ENCODE measurements around the gene NCOR1. TPM values are rescaled to one million over a fixed set of nuclear protein-coding genes. Genes with fewer than 3 reads are reported as not detected.
"Not testable (repeated sequence)": the region's sequence is repeated elsewhere in the genome, so short reads cannot be mapped to it uniquely, and the experiment has no call there.

The NCOR1 gene
- total RNA-seq, 1 experiment from 2014 or later, result 171 TPM

DNA sequence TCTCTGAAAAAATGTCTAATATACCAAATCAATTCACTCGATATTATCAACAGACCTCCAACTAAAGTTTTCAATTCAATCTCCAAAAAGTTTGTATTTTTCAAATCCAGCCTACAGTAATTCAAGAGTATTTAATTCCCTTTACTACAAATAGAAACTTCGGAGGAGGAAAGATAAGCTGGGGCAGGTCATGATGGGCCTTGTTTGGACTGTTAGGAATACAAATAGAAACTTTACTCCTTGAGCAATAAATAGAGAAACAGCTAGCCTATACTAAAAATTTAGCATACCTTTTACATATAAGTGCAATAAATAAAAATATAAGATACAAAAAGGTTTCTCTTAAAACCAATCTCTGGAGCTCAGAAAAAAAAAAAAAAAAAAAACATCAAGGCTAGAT is 98.2 kb downstream of the NCOR1 start:
- ChIA-PET POLR2A (ENCODE audit: unreplicated experiment) (no interaction called here), CTCF (no interaction called here)
- TF ChIP-seq, protein P1, sequence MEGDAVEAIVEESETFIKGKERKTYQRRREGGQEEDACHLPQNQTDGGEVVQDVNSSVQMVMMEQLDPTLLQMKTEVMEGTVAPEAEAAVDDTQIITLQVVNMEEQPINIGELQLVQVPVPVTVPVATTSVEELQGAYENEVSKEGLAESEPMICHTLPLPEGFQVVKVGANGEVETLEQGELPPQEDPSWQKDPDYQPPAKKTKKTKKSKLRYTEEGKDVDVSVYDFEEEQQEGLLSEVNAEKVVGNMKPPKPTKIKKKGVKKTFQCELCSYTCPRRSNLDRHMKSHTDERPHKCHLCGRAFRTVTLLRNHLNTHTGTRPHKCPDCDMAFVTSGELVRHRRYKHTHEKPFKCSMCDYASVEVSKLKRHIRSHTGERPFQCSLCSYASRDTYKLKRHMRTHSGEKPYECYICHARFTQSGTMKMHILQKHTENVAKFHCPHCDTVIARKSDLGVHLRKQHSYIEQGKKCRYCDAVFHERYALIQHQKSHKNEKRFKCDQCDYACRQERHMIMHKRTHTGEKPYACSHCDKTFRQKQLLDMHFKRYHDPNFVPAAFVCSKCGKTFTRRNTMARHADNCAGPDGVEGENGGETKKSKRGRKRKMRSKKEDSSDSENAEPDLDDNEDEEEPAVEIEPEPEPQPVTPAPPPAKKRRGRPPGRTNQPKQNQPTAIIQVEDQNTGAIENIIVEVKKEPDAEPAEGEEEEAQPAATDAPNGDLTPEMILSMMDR (conservative IDR thresholded peaks at IDR 0.05), result no peak
- TF ChIP-seq EZH2 (IDR thresholded peaks at IDR 0.05; ENCODE audit: low read depth), result no peak
- DNase-seq, result no peak
- Histone ChIP-seq H3K4me2 (no peak overlapping the region), H2AFZ (no peak overlapping the region), H3K27ac (no peak overlapping the region), H4K20me1 (ENCODE audit: insufficient read depth) (no peaks in the 10 kb centered on the region), H3K4me1 (replicated peaks; ENCODE audit: insufficient read depth) (no peaks in the 10 kb centered on the region), H3K27me3 (ENCODE audit: insufficient read depth, low read depth) (no peaks in the 10 kb centered on the region), H3K79me2 (ENCODE audit: low read depth) (no peaks in the 10 kb centered on the region), H3F3A (ENCODE audit: insufficient read depth, low read depth) (no peaks in the 10 kb centered on the region), H3K9me2 (ENCODE audit: insufficient read depth) (no peaks in the 10 kb centered on the region), H3K9me3 (ENCODE audit: insufficient read depth, low read depth) (no peaks in the 10 kb centered on the region), H3K36me3 (ENCODE audit: low read depth) (peaks cover 33% of the 10 kb centered on the region; the same call in 1 of the 2 replicates), H3K4me3 (no peak overlapping the region)
- intact Hi-C loops (cut with micrococcal nuclease; ENCODE audit: unreplicated experiment), result no loop called here
- no TSS peak for BruUV-seq (replicated peaks)

DNA sequence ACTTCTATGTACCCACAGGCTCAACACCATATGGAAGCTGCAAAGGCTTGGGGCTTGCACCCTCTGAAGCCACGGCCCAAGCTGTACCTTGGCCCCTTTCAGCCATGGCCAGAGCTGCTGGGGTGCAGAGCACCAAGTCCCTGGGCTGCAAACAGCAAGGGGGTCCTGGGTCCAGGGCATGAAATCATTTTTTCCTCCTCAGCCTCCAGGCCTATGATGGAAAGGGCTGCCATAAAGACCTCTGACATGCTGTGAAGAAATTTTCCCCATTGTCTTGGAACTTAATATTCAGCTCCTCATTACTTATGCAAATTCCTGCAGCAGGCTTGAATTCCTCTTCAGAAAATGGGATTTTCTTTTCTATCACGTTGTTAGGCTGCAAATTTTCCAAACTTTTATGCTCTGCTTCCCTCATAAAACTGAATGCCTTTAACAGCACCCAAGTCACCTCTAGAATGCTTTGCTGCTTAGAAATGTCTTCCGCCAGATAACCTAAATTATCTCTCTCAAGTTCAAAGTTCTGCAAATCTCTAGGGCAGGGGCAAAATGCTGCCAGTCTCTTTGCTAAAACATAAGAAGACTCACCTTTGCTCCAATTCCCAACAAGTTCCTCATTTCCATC is 100.1 kb downstream of the NCOR1 start:
- H3K9me3 ChIP-seq (ENCODE audit: insufficient read depth, low read depth); H3K79me2 ChIP-seq (ENCODE audit: low read depth); intact Hi-C loops (cut with micrococcal nuclease; ENCODE audit: unreplicated experiment); H4K20me1 ChIP-seq (ENCODE audit: insufficient read depth); H3K9me2 ChIP-seq (ENCODE audit: insufficient read depth); CTCF ChIA-PET; H3K27ac ChIP-seq; H3K4me3 ChIP-seq; POLR2A ChIA-PET (ENCODE audit: unreplicated experiment); BruUV-seq (replicated peaks); DNase-seq; H3F3A ChIP-seq (ENCODE audit: insufficient read depth, low read depth); H3K4me2 ChIP-seq; H3K27me3 ChIP-seq (ENCODE audit: insufficient read depth, low read depth); H3K4me1 ChIP-seq (replicated peaks; ENCODE audit: insufficient read depth); H2AFZ ChIP-seq: not testable (repeated sequence)
- H3K36me3 ChIP-seq (ENCODE audit: low read depth), result peaks cover 30% of the 10 kb centered on the region; the same call in 1 of the 2 replicates

DNA sequence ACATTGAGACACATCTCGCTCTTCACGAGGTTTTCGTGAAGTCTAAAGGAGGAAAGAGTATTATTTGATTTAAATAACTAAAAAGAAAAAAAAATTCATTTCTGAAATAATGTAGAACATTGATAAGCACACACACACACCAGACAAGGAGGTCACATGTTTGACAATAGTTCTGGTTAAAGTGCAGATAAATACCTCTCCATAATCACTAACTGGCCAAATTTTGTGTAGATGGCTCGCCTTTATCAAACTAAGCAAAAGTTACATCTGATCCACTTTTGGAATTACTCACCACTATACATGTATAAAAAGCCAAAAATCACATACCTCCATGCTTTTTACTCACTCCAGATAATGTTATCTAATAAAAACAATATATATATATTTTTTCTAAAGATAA is 106.5 kb downstream of the NCOR1 start:
- no peak for DNase-seq

More for the DNA sequence above, 106.5 kb downstream of the NCOR1 start:
- Histone ChIP-seq H3K27ac (no peak overlapping the region), H3K27me3 (ENCODE audit: insufficient read depth, low read depth) (no peaks in the 10 kb centered on the region), H3K9me2 (ENCODE audit: insufficient read depth) (no peaks in the 10 kb centered on the region), H2AFZ (no peak overlapping the region), H3K79me2 (ENCODE audit: low read depth) (no peaks in the 10 kb centered on the region), H3K4me2 (no peak overlapping the region), H3K36me3 (ENCODE audit: low read depth) (0 out of 2 replicates have a peak, but pooled peaks cover 3% of the 10 kb centered on the region), H3K4me1 (replicated peaks; ENCODE audit: insufficient read depth) (no peaks in the 10 kb centered on the region), H3F3A (ENCODE audit: insufficient read depth, low read depth) (no peaks in the 10 kb centered on the region), H3K9me3 (ENCODE audit: insufficient read depth, low read depth) (no peaks in the 10 kb centered on the region), H3K4me3 (no peak overlapping the region), H4K20me1 (ENCODE audit: insufficient read depth) (no peaks in the 10 kb centered on the region)
- intact Hi-C loops (cut with micrococcal nuclease; ENCODE audit: unreplicated experiment), result no loop called here
- ChIA-PET CTCF (no interaction called here), POLR2A (ENCODE audit: unreplicated experiment) (no interaction called here)
- BruUV-seq (replicated peaks), result no TSS peak
- TF ChIP-seq EZH2 (IDR thresholded peaks at IDR 0.05; ENCODE audit: low read depth), result no peak
- TF ChIP-seq, protein P1 (conservative IDR thresholded peaks at IDR 0.05), result no peak
